ENCODE measurements around the gene FLT3.

DNA sequence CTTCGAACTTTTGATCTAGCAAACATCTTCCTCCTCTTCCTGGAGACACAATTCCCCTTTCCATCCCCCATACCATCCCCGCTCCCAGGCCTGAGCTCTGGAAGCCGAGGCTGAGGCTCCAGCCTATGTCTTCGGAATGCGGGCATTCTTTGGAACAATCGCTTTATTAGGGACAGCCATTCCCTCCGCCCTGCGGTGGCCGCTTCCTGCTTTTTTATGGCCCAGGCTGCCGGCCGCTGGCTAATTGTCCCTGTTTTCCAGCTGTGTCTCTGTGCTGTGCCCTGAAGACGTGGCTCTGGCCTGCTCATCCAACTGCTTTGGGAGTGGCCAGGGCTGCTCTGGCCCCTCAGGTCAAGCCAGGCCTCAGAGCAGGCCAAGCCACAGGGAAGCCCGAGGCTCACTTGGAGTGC, 129.1 kb downstream of the FLT3 start:
- TF ChIP-seq, protein P1, sequence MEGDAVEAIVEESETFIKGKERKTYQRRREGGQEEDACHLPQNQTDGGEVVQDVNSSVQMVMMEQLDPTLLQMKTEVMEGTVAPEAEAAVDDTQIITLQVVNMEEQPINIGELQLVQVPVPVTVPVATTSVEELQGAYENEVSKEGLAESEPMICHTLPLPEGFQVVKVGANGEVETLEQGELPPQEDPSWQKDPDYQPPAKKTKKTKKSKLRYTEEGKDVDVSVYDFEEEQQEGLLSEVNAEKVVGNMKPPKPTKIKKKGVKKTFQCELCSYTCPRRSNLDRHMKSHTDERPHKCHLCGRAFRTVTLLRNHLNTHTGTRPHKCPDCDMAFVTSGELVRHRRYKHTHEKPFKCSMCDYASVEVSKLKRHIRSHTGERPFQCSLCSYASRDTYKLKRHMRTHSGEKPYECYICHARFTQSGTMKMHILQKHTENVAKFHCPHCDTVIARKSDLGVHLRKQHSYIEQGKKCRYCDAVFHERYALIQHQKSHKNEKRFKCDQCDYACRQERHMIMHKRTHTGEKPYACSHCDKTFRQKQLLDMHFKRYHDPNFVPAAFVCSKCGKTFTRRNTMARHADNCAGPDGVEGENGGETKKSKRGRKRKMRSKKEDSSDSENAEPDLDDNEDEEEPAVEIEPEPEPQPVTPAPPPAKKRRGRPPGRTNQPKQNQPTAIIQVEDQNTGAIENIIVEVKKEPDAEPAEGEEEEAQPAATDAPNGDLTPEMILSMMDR (IDR thresholded peaks at IDR 0.05; ENCODE audit: low read depth, low read length), result no peak
- no peak for TF ChIP-seq EZH2phosphoT487 (IDR thresholded peaks at IDR 0.05; ENCODE audit: low read depth)

All from OCI-LY3 (cell line).